Hematopoietic multipotent progenitor cell treated with erythropoietin and hydrocortisone succinate and interleukin-3 and kit ligand, for 15 days (in vitro differentiated cells): ENCODE results near the gene NIPAL3.
"Not testable (repeated sequence)": the region's sequence is repeated elsewhere in the genome, so short reads cannot be mapped to it uniquely, and the experiment has no call there.

ENCODE experiments used
- DNase-seq: peaks from one replicate; pipeline ENCODE4 v3.0.0-alpha.2; 2015; ENCODE audit warnings: low spot score

The NIPAL3 gene

DNA sequence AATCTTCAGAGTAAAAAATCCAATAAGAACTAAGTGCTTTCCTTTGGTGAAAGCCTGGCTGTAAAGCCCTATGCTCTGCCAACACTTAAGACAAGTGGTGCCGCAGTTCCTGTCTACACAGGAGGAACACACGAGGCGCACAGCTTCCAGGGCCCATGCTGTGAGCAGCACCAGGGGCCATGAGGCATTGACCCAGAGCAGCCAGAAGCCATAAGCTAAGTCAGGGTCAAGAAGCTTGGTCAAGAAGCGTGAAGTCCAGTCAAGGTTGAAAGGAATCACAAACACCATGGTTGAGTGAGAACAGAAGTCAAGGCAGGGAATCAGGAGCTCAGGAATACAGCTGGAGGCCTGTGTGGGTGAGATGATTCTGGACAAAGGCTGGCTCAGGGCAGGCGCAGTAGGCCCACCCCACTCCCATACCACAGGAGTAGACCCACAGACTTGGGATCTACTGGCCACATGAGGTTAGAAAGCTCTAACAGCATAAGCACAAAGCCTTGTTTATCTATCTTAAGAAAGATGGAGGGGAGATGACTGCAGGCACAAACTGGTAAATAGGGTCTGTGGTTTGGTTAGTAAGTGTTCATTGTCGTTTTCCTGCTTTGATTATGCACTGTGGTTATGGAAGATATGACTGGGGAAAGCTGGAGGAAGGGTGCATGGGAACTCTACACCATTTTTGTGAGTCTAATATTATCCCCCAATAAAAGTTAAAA is 44.1 kb downstream of the NIPAL3 start:
- DNase-seq: no peak

GRCh38 chr1:24462128-24462527 is 46.5 kb downstream of the NIPAL3 start:
- not testable (repeated sequence) for DNase-seq

DNA sequence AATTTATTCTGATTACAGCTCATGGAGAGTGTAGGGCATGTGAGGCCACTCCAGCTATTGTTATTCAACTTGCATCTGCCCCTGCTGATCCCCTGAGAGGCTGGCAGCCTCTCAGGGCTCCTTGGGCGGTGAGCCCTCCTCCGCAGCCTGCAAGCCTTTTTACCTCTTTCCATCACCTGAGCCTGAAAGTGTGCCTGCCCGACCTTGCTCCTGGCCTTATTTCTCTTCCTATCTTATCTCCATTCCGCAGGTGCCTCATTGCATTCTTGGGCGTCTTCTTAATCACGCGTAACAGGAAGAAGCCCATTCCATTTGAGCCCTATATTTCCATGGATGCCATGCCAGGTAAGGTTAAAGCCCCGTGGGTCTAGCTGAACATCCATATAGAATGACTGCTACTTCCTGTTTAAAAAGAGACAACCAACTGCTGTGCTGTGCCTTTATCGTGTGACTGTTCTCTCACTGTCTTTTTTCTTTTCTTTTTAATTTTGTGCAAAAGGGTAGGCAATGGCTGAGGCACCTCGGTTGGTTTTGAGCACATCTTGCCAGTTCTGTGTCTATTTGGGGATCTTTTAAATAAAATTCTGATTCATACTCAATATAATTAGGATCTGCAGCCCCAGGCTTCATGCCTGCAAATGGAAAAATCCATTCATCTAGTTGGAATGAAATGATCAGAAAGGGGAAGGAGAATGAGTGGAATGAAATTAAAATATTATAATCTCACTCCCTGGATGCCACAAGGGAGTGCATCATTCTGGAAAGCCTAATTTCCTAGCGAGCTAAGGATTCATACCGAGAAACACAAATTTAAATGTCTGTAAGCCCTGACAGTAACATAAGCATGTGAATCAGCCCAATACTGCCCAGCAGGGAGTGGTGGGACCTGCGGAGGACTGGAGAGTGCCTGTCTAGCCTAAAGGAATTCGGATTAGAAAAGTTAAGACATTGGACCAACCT is 48.5 kb downstream of the NIPAL3 start:
- no peak for DNase-seq

DNA sequence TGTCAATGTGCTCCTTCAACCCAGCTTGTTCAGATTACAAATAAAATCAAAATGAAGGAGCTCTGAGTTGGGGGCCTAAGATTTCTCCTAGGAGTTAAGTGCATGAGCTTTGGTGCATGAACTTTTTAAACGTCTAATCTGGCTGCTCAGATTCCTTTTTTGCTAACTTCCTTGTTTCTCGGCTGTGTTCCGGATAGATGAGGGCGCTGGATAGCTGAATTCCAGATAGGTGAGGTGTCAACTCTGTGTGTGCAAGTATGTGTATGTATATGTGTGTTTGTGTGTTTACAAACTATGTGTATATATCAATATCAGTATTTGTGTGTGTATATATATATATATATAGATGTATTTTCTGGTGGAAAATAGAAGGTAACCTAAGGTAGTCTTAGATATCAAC is 49.5 kb downstream of the NIPAL3 start:
- DNase-seq: no peak

DNA sequence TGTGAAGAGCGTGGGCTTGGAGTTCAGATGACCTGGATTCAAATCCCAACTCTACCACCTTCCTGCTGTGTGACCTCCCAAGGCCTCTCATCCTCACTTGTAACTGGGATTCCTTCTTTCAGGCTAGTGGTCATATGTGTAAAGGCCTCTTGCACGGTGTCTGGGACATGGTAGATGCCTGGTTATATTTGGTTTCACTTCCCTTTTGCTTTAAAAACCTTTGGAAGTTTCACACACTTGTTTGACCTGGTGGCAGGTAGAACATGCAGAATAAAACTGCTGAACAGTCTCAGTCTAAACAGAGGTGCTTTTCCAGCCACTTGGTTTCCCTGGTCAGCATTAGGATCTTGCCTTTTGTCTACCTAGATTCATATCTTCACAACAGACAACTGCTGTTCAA is 50.0 kb downstream of the NIPAL3 start:
- DNase-seq: no peak

- DNase-seq: no peak
Measured at GRCh38 chr1:24468685-24469316, 53.2 kb downstream of the NIPAL3 start.

DNA sequence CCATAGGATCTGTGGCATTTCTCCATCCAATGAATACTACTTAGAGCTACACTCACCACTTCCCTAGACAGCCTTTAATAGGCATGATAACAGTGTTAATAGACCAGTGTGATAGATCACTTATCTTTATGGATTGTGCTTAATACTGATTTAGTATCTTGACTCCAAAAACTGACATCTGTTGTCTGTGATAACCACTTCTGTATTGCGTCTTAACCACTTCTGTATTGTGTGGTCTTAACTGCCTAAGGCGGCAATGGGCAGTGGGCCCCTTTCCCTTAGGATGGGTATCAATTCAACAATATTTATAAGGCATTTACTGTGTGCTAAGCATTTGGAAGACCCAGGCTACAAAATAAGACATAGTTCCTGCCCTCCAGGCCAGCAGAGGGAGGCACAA is 55.0 kb downstream of the NIPAL3 start:
- DNase-seq: no peak

- no peak for DNase-seq
Measured at GRCh38 chr1:24472527-24473251, 57.1 kb downstream of the NIPAL3 start.

GRCh38 chr1:24474193-24474592 is 58.6 kb downstream of the NIPAL3 start:
- DNase-seq: no peak

- no peak for DNase-seq
Measured at GRCh38 chr1:24475700-24476099, 60.1 kb downstream of the NIPAL3 start.

DNA sequence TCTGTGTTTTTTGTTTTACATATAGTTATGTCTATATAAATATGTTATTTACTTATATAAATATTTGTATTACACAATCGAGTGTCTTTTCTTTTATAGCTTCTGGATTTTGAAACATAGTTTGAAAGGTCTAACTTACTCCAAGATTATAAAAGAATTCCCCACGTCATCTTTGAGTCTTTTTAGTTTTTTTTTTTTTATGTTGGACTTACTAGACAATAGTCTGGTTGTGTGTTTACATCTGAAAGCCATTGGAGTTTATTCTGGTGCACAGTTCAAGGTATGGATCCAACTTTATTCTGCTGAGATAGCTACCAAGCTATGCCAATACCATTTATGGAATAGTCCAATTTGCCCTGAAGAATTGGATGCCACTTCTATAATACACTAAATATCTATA is 61.0 kb downstream of the NIPAL3 start:
- DNase-seq: no peak

DNA sequence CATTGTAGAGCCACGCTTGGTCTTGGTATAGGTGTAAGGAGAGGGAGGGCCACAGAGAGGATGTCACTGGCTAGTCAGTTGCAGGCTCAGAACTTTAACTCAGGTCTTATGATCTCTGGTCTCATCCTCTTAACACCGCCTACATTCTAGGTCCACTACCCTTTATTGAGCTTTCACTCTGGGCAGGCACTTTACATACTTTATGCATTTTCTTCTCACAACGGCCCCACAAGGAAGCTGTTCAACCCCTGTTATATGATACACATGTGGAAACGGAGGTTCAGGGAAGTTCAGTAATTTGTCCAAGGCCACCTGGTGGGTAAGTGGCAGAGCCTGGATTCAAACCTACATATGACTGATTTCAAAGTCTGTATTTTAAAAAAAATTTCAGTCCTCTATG is 61.7 kb downstream of the NIPAL3 start:
- DNase-seq: no peak

GRCh38 chr1:24481101-24481500 is 65.5 kb downstream of the NIPAL3 start:
- no peak for DNase-seq

- no peak for DNase-seq
Measured at GRCh38 chr1:24481843-24482610, 66.4 kb downstream of the NIPAL3 start.

DNA sequence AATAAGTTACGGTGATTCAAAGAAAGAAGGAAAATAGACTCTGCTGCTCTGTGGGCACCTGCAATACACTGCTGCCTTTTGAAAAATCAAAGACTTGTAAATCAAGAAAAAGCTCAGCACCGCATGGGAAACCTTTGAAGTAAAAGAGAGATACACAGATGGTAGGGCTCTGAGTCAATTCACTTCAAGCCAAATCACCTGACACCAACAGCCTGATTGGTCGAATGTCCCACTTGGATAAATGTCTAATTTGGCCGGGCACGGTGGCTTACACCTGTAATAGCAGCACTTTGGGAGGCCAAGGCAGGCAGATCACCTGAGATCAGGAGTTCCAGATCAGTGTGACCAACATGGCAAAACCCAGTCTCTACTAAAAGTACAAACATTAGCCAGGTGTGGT is 67.8 kb downstream of the NIPAL3 start:
- no peak for DNase-seq

- no peak for DNase-seq
Measured at GRCh38 chr1:24484199-24484598, 68.6 kb downstream of the NIPAL3 start.

DNA sequence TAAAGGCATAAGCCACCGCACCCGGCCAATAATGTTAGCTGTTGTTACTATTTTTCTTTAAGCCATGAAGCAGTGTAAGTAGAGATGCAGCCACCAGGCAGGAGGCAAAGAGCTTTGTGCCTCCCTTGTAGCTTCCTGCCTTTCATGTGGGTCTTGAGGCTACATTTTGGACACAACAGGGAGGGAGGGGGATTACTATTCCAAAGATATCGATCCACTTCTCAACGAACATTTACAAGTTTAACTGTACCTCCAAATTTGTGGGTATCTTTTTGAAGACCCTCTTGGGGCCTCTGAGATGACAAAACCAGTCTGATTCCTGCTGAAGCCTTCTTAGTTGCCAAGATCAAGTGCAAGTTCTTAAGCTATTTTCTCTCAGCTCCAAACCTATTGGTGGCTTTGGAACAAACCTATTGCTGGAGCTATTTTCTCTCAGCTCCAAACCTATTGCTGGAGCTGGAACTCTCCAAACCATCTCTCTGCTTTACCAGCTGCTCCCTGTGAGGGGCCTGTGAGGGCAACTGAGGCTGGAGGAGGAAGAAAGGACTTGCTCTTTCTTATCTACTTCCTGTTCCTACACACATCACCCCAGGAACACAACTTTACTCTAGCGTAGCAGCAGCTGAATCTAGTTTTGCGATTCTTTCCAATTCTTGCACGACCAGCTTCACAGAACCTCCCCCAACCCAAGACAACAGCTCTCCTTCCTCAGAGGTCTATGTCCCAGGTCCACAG is 70.9 kb downstream of the NIPAL3 start:
- no peak for DNase-seq

GRCh38 chr1:24487455-24487854 is 71.9 kb downstream of the NIPAL3 start:
- DNase-seq: no peak

DNA sequence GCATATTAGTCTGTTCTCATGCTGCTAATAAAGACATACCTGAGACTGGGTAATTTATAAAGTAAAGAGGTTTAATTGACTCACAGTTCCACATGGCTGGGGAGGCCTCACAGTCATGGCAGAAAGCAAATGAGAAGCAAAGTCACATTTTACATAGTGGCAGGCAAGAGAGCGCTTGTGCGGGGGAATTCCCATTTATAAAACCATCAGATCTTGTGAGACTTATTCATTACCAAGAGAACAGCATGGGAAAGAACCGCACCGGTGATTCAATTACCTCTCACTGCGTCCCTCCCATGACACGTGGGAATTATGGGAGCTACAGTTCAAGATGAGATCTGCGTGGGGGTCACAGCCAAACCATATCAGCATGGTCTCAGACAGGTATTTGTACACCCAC is 72.6 kb downstream of the NIPAL3 start:
- DNase-seq: not testable (repeated sequence)

GRCh38 chr1:24489674-24490073 is 74.1 kb downstream of the NIPAL3 start:
- DNase-seq: no peak
